GM08714 (cell line): ENCODE data around the gene SLC25A24.

ENCODE experiments used
- H3K4me3 ChIP-seq: fragments of 200-500 bp; sonication (Bioruptor generic); 2 replicates; pipeline ENCODE4 v1.5.1; 2014; ENCODE audit warnings: mild to moderate bottlenecking, low read length, inconsistent platforms
- ZNF274 ChIP-seq: IDR thresholded peaks from 2 replicates; pipeline ENCODE4 v1.6.1; 2012; ENCODE audit warnings: mild to moderate bottlenecking, low read depth, low read length

SLC25A24 gene

DNA sequence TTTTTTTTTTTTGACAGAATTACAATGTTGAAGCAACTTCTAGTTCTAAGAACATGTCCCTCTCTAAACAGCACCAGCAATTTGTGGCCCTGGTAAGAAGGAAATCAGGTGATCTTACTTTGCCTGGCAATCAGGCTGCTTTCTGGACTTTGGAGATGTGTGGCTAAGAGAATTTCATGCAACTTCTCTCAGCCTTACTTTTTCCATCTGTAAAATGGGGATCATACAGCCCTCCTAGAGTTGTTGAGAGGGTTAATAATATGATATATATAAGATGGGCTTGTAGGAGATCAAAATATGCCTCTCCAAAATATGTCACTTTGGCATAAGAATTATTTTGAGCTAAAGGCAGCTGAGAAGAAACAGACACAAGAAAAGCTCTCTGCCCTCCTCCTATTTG is 92.0 kb downstream of the SLC25A24 start:
- no peak overlapping the region for H3K4me3 ChIP-seq
- no peak for TF ChIP-seq ZNF274

DNA sequence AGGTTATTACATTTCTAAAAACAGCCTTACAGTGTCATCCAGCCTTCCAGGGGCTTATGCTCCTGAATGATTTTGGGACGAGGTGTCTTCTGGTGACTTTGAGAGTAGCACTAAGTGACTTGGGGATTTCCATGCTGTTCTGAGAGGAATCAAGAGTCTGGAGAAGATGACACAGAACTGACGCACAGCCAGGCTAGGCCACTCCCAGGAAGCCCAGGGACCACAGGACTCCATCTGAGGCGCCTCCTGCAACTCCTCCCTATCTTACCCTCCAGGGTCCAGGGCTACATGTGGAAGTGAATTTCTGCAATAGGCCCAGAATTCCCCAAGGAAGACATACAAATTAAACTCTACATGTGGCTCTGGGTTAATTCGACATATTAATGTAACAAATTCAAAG is 92.5 kb downstream of the SLC25A24 start:
- TF ChIP-seq ZNF274 = no peak
- H3K4me3 ChIP-seq = no peak overlapping the region

DNA sequence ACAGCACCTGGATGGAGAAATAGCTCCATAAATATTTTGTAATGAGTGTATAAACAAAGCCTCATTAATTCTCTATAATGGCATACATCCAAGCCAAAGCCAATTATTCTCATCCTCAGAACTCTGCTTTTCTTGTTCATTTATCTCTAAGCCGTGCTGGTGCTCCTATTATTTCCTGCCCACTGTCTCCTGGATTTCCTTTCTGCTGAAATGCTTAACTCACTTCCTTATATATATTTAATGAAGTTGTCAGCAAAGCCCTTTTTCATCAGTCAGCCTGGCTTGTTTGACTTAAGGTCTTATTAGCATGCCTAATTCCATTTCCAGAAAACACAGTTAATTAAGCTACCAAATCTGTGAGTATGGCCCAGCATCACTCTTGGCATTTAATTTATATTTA is 93.4 kb downstream of the SLC25A24 start:
- TF ChIP-seq ZNF274 = no peak

DNA sequence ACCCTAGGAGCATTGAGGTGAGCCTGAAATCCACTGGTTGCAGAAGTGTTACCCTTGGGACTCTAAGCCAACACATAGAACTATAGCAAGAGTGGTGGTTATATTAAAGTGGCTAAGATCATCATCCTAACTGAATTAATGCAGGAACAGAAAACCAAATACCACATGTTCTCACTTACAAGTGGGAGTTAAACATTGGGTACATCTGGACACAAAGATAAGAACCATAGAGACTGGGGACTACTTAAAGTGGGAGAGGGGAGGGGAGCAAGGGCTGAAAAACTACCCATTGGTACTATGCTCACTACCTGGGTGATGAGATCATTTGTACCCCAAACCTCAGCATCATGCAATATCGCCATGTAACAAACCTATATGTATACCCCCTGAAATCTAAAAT is 100.0 kb downstream of the SLC25A24 start:
- no peak for TF ChIP-seq ZNF274
- H3K4me3 ChIP-seq = no peak overlapping the region

More for the DNA sequence above, 93.4 kb downstream of the SLC25A24 start:
- H3K4me3 ChIP-seq = no peak overlapping the region

DNA sequence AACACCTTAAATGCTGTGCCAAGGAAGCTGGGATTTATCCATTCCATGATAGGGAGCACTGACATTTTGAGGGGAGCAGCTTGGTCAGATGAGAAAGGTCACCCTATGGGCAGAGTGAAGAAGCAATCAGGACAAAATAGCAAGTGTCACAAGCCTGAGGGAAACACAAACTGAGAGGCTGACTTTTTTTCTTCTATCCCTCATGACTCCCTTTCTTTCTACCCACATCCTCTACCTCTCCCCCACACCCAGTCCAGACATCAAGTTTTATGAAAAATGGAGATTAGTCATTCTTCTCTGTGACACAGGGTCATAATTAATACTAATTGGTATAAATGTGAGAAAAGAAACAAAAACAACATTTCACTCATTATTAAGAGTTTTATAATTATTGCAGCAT is 103.1 kb downstream of the SLC25A24 start:
- TF ChIP-seq ZNF274 = no peak
- H3K4me3 ChIP-seq = no peak overlapping the region

DNA sequence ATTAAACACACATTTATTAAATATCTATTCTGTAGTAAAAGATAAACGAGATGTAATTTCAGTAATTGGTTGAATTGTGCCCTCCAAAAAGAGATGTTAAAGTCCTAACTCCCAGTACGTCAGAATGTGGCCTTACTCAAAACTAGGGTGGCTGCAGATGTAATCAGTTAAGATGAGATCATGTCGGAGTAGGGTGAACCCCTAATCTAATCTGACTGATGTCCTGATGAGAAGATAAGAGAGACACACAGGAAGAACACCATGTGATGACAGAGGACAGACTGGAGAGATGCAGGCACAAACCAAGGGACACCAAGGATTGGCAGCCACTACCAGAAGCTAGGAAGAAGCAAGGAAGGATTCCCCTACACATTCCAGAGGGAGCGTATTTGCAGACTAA is 104.1 kb downstream of the SLC25A24 start:
- TF ChIP-seq ZNF274 = no peak
- no peak overlapping the region for H3K4me3 ChIP-seq

DNA sequence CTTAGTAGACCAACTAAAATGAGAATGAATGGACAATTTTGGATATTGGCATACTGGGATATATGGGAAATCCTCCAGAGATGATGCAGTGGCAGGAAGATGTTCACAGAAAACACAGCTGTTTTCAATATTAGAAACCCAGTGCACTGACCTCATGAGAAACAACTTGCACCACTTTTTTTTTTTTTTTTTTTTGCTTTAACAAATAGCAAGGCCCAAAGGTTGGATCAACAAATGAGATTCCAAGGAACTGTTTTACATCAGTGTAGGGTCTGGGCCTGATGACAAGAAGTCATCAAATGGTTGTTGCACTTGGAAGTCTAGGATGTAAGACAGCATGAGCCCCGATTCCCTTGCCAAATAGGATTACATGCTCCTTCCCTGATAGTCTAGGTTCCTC is 110.7 kb downstream of the SLC25A24 start:
- H3K4me3 ChIP-seq = no peak overlapping the region
- TF ChIP-seq ZNF274 = no peak

DNA sequence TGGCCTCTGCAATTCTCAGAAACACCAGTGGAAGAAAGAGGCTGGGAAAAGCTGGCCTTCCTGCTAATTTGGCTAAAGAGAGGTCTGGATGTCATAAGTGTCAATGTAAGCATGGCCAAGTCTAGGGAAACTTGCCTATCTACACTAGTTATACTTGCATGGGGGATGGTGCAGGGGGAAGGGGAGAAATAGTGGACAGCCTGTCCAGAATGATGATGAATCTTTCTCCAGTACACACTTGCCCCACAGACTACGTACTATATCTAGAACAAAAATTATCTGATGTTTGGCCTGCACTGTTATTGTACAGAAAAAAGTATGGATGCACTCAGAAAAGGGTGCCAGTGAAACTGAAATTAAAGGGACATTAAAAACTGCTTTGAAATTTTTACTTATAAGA is 114.5 kb downstream of the SLC25A24 start:
- H3K4me3 ChIP-seq = no peak overlapping the region
- TF ChIP-seq ZNF274 = no peak

DNA sequence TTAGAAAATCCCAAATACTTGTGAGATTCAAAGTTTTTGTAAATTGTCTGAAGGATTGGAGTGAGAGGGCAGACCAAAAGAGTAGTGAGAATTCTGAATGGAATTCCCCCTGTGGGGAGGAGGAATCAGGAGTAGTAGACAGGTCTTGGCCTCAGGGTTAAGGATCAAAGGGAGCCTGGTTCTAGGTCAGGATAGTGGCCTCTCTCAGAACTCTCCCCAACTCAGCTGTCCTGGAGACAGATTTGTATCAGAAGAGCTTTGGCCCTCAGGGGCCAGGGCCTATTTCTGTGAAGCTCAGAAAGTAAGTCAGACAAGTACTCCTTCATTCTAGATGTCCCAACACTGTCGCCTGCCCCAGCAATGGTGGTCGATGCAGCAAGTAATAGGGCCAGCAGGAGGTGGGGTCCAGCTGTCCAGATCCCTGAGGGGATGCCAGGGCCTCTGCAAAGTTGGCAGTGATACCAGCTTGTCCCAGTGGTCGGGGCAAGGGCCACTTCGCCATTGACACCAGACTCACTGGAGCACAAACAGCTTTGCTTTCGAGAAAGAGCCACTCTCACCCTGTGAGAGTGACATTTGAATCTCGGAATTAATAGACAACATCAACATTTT is 115.2 kb downstream of the SLC25A24 start:
- no peak for TF ChIP-seq ZNF274
- H3K4me3 ChIP-seq = no peak overlapping the region
